ENCODE data around the gene TRRAP. TPM values are rescaled to one million over a fixed set of nuclear protein-coding genes. Genes with fewer than 3 reads are reported as not detected.
"Not testable (repeated sequence)": the region's sequence is repeated elsewhere in the genome, so short reads cannot be mapped to it uniquely, and the experiment has no call there.

Gene TRRAP
- total RNA-seq, 1 donor from 2014 or later: 67.1 TPM

GRCh38 chr7:99044858-99045257 lies 166.5 kb downstream of the TRRAP start:
- intact Hi-C loops (cut with micrococcal nuclease): loop anchor here (5.0 kb wide), 1 partner anchor 97 kb away; the partner anchor contains the start of gene SMURF1

- intact Hi-C loops (cut with micrococcal nuclease): not testable (repeated sequence)
These were observed 167.9 kb downstream of the TRRAP start for GRCh38 chr7:99046262-99046661.

DNA sequence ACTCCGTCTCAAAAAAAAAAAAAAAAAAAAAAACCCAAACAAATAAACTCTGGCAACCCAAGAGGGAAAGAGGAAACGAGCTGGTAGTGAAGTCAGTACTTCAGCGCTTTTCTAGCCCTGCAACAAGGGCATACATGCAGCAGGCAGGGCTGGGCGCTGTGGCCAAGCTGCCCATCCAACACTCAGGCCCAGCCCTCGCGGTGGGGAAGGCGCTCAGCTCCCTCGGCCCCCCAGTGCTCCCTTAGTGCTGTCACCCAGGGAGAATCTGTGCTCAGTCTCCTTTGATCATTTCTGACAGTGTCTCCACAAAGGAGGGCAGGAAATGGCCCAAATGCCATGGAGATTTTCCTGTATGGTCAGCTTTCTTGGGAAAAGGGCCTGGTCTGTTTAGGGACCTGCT lies 168.4 kb downstream of the TRRAP start:
- intact Hi-C loops (cut with micrococcal nuclease): no loop called here

DNA sequence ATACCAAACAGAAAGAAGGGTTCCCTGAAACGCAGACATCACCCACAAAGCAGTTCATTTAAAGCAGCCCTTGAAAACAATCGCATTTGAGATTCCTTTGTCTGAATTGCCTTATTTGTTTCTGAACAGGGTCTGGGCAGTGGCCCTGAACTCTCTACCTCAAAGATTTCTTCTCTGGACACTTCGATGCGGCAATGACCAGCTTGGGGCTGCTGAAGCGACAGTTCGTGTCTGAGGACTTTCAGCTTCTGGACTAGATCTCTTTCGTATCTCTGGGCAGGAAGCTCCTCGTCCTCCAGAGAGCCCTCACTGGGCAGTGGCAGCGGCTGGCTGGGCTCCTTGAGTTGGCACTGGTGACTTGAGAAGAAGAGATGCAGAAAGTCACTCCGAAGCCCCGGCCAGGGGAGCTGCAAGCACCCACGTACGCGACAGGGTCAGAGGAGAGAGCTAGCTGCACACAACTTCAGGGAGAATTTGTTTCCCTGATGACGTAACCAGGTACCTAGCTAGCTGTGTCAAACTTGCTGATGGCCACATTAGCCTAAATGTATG lies 169.3 kb downstream of the TRRAP start:
- intact Hi-C loops (cut with micrococcal nuclease): no loop called here

DNA sequence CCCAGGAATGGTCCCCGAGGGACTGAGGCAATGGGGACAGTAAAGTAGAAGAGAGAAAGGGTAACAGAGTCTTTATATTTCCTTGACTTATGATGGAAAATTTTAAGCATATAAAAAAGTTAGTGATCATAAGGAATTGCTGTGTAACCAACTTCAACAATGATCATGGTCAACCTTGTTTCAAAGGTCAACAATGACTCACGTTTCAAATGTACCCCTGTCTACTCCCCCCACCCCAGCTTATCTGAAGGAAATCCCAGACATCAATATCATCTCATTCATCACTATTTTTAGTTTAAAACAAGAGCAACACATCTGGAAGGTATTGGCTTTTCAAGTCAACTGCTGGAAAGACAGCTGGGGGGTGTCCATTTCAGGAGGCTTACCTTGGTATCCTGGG lies 172.6 kb downstream of the TRRAP start:
- intact Hi-C loops (cut with micrococcal nuclease): no loop called here

GRCh38 chr7:99054781-99055180 lies 176.4 kb downstream of the TRRAP start:
- intact Hi-C loops (cut with micrococcal nuclease): no loop called here

- intact Hi-C loops (cut with micrococcal nuclease): no loop called here
These were observed 182.9 kb downstream of the TRRAP start for GRCh38 chr7:99061001-99061776.

Other genes starting within 250 kb of the TRRAP start
- not detected in 2 replicates for gene TMEM130, start 8.5 kb upstream of the TRRAP start, total RNA-seq

All from T-helper 1 cell treated with Interleukin-12 subunit alpha and Interleukin-12 subunit beta and Interleukin-4 antibody, amounts not matched to agents 30 ng/mL and 1 ng/mL, for 36 hours (primary cell).